ENCODE measurements around the gene ZBTB17. TPM values are rescaled to one million over a fixed set of nuclear protein-coding genes. Genes with fewer than 3 reads are reported as not detected.

ZBTB17 gene
- total RNA-seq, 1 experiment from 2014 or later, result 32.0 TPM

DNA sequence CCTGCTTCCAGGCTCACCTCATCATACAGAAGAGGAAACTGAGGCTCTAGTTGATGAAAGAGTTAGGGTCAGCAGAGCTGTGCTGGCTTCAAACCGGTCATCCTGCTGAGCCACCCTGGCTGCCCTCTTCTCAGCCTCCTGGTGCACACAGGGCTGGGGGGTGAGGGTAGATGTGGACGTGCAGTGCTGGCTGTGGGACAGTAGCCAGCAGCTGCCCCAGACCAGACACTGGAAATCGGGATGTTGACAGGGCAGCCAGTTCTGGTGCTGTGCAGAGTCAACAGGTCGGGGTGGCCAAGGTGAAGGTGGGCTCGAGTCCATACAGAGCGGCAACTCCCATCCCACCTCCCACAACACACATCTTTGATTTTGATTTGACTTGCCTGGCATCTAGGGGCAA lies 44.4 kb upstream of the ZBTB17 start:
- ChIA-PET CTCF (interaction anchor here (0.7 to 1.8 kb wide), 3 partner anchors 10 to 35 kb away, joined by 3 to 11 read pairs (median 6); no protein-coding TSS in a partner anchor), POLR2A (no interaction called here)
- ATAC-seq (no peak), DNase-seq (ENCODE audit: low spot score) (no peak)
- peaks cover 48% of the 10 kb centered on the region for H3K27me3 Mint-ChIP-seq (ENCODE audit: low read depth)
- H3K27ac Mint-ChIP-seq, result no peak overlapping the region
- H3K36me3 Mint-ChIP-seq, result no peaks in the 10 kb centered on the region
- no peaks in the 10 kb centered on the region for H3K9me3 Mint-ChIP-seq
- TF ChIP-seq ELF4 (CRISPR knock-in tag; IDR thresholded peaks at IDR 0.05; ENCODE audit: low read depth) (no peak), NFE2L1 (CRISPR knock-in tag; IDR thresholded peaks at IDR 0.05) (no peak), SMAD3 (CRISPR knock-in tag; IDR thresholded peaks at IDR 0.05; ENCODE audit: borderline replicate concordance) (no peak), ZNF138 (CRISPR knock-in tag; conservative IDR thresholded peaks at IDR 0.05) (no peak), SMAD4 (CRISPR knock-in tag; IDR thresholded peaks at IDR 0.05) (no peak), CBFB (CRISPR knock-in tag; IDR thresholded peaks at IDR 0.05; ENCODE audit: low read depth) (no peak), ZNF263 (CRISPR knock-in tag; IDR thresholded peaks at IDR 0.05; ENCODE audit: low read depth) (no peak), ZNF396 (CRISPR knock-in tag; IDR thresholded peaks at IDR 0.05; ENCODE audit: borderline replicate concordance) (no peak), NFYB (CRISPR knock-in tag; conservative IDR thresholded peaks at IDR 0.05; ENCODE audit: low read depth) (no peak)
- TF ChIP-seq, protein P1, sequence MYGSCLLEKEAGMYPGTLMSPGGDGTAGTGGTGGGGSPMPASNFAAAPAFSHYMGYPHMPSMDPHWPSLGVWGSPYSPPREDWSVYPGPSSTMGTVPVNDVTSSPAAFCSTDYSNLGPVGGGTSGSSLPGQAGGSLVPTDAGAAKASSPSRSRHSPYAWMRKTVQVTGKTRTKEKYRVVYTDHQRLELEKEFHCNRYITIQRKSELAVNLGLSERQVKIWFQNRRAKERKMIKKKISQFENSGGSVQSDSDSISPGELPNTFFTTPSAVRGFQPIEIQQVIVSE (CRISPR knock-in tag; IDR thresholded peaks at IDR 0.05; ENCODE audit: borderline replicate concordance), result no peak
- TF ChIP-seq, protein P2, sequence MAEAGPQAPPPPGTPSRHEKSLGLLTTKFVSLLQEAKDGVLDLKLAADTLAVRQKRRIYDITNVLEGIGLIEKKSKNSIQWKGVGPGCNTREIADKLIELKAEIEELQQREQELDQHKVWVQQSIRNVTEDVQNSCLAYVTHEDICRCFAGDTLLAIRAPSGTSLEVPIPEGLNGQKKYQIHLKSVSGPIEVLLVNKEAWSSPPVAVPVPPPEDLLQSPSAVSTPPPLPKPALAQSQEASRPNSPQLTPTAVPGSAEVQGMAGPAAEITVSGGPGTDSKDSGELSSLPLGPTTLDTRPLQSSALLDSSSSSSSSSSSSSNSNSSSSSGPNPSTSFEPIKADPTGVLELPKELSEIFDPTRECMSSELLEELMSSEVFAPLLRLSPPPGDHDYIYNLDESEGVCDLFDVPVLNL (CRISPR knock-in tag; IDR thresholded peaks at IDR 0.05; ENCODE audit: borderline replicate concordance, low read depth), result no peak
- H3K4me1 Mint-ChIP-seq, result peaks cover 43% of the 10 kb centered on the region
- no peak overlapping the region for H3K4me3 Mint-ChIP-seq

DNA sequence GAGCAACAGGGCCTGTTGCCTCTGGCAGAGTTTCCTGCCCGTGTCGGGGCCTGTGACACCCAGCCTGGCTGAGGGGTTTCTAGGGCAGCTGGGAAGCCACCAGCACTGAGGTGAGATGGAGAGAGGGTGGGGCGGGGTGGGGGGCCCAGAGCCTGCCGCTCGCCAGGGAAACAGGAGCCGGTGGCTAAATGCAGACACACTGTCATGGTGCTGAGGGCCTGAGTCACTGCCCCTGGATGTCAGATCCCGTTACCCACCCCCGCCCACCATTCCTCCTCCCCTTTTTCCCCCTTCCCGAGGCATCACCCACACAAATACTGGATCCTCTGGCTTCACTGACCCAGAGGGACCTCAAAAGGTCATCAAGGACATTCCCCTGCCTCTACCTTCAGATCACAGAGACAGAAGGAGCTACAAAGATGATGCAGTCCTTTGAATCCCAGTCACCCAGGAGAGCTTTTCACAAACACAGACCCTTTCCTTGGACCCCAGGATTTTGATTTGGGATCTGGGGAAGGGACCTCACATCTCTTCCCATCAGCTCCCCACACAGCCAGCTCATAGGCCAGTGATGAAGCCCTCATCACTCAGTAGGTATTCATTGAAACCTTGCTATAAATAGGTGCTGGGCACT lies 43.9 kb upstream of the ZBTB17 start:
- CTCF ChIA-PET, result interaction anchor here (0.7 to 1.8 kb wide), 3 partner anchors 10 to 36 kb away, joined by 3 to 11 read pairs (median 6); no protein-coding TSS in a partner anchor
- POLR2A ChIA-PET, result interaction anchor here (0.6 kb wide), 1 partner anchor 196 kb away, joined by 3 read pairs; no protein-coding TSS in a partner anchor
- peaks cover 48% of the 10 kb centered on the region for H3K4me1 Mint-ChIP-seq
- no peak for DNase-seq (ENCODE audit: low spot score)
- H3K36me3 Mint-ChIP-seq, result no peaks in the 10 kb centered on the region
- no peaks in the 10 kb centered on the region for H3K9me3 Mint-ChIP-seq
- ATAC-seq, result no peak
- H3K4me3 Mint-ChIP-seq, result no peak overlapping the region
- peaks cover 42% of the 10 kb centered on the region for H3K27me3 Mint-ChIP-seq (ENCODE audit: low read depth)
- H3K27ac Mint-ChIP-seq, result 0 out of 2 replicates have a peak overlapping the region, but pooled peaks have one; percentile 36
- TF ChIP-seq TEAD4 (CRISPR knock-in tag; IDR thresholded peaks at IDR 0.05), result no peak
- TF ChIP-seq, protein P3, sequence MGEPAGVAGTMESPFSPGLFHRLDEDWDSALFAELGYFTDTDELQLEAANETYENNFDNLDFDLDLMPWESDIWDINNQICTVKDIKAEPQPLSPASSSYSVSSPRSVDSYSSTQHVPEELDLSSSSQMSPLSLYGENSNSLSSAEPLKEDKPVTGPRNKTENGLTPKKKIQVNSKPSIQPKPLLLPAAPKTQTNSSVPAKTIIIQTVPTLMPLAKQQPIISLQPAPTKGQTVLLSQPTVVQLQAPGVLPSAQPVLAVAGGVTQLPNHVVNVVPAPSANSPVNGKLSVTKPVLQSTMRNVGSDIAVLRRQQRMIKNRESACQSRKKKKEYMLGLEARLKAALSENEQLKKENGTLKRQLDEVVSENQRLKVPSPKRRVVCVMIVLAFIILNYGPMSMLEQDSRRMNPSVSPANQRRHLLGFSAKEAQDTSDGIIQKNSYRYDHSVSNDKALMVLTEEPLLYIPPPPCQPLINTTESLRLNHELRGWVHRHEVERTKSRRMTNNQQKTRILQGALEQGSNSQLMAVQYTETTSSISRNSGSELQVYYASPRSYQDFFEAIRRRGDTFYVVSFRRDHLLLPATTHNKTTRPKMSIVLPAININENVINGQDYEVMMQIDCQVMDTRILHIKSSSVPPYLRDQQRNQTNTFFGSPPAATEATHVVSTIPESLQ (CRISPR knock-in tag; IDR thresholded peaks at IDR 0.05), result no peak

DNA sequence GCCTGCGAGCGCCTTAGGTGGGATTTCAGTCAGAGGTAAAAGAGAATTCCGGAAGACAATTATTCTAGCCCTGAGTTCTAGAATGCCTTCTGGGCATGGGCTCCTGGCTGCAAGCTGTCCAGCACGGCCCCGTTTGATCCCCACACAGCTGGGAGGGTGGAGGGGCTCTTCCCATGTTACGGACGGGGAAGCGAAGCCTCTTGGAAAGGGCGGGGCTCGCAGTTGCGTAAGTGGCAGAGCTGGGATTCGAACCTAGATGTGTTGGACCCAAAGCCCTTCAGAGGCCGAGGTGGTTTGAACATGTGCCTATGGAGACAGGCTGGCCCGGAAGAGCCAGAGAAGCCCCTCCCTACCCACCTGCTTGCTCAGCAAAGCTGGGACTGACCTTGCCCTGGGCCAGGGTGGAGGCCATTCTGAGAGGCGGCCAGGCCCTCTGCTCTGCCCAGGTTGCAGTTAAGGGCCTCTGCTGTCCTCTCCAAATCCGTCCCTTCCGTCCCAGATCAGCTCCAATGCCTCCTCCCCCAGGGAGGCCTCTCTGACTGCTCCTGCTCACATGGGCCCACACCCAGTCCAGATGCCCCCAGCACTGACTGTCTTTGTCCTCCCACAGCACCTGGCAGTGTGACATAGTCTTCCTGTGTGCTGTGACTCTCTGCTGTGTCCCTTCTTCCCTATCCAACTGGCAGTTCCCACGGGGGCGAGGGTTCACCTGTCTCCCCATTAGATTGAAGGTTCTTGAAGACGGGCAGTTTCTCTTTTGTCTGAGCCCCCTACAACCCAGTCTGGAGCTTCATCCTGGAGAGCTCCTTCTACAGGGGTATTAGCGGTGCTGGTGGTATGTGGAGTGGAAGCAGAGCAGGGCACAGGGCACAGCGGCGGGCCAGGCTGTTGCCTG lies 43.1 kb upstream of the ZBTB17 start:
- H3K9me3 Mint-ChIP-seq, result no peaks in the 10 kb centered on the region
- CTCF ChIA-PET, result interaction anchor here (1.1 to 3.5 kb wide), 4 partner anchors 7 to 227 kb away, joined by 3 to 17 read pairs (median 8); no protein-coding TSS in a partner anchor
- peaks cover 56% of the 10 kb centered on the region for H3K4me1 Mint-ChIP-seq
- no peak overlapping the region for H3K4me3 Mint-ChIP-seq
- POLR2A ChIA-PET, result interaction anchor here (0.6 kb wide), 1 partner anchor 195 kb away, joined by 3 read pairs; no protein-coding TSS in a partner anchor
- TF ChIP-seq SMAD3 (CRISPR knock-in tag; IDR thresholded peaks at IDR 0.05; ENCODE audit: borderline replicate concordance), result no peak
- no peak for TF ChIP-seq ZNF396 (CRISPR knock-in tag; IDR thresholded peaks at IDR 0.05; ENCODE audit: borderline replicate concordance)
- no peak for TF ChIP-seq CREM (CRISPR knock-in tag; IDR thresholded peaks at IDR 0.05)
- TF ChIP-seq, protein P4, sequence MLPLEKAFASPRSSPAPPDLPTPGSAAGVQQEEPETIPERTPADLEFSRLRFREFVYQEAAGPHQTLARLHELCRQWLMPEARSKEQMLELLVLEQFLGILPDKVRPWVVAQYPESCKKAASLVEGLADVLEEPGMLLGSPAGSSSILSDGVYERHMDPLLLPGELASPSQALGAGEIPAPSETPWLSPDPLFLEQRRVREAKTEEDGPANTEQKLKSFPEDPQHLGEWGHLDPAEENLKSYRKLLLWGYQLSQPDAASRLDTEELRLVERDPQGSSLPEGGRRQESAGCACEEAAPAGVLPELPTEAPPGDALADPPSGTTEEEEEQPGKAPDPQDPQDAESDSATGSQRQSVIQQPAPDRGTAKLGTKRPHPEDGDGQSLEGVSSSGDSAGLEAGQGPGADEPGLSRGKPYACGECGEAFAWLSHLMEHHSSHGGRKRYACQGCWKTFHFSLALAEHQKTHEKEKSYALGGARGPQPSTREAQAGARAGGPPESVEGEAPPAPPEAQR (CRISPR knock-in tag; IDR thresholded peaks at IDR 0.05), result no peak
- no peak for TF ChIP-seq TP53 (CRISPR knock-in tag; IDR thresholded peaks at IDR 0.05)
- no peak for TF ChIP-seq NR1H2 (CRISPR knock-in tag; IDR thresholded peaks at IDR 0.05)
- TF ChIP-seq, protein P5, sequence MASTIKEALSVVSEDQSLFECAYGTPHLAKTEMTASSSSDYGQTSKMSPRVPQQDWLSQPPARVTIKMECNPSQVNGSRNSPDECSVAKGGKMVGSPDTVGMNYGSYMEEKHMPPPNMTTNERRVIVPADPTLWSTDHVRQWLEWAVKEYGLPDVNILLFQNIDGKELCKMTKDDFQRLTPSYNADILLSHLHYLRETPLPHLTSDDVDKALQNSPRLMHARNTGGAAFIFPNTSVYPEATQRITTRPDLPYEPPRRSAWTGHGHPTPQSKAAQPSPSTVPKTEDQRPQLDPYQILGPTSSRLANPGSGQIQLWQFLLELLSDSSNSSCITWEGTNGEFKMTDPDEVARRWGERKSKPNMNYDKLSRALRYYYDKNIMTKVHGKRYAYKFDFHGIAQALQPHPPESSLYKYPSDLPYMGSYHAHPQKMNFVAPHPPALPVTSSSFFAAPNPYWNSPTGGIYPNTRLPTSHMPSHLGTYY (CRISPR knock-in tag; IDR thresholded peaks at IDR 0.05), result no peak
- no peak for ATAC-seq
- H3K27ac Mint-ChIP-seq, result no peak overlapping the region
- H3K36me3 Mint-ChIP-seq, result no peaks in the 10 kb centered on the region
- peaks cover 35% of the 10 kb centered on the region for H3K27me3 Mint-ChIP-seq (ENCODE audit: low read depth)
- no peak for DNase-seq (ENCODE audit: low spot score)

Data from WTC11 (cell line).